A673 (cell line): ENCODE data around the gene ZFHX2. TPM values are rescaled to one million over a fixed set of nuclear protein-coding genes. Genes with fewer than 3 reads are reported as not detected.

Experiments used
- BruUV-seq: library from RNA; stranded (reverse); fragments of 400-500 nt; replicated peaks from 2 replicates; lab custom pipeline; 2021; lab: Mats Ljungman, UMichigan
- CTCF ChIA-PET: fragments of 300-600 bp; sonication (Branson Sonifier 250); formaldehyde crosslinking; loops from one replicate; lab custom pipeline; 2022; ENCODE audit warnings: antibody characterized with exemption; lab: Charles Lee
- POLR2A ChIA-PET: fragments of 300-600 bp; sonication (Branson Sonifier 250); formaldehyde crosslinking; loops from one replicate; lab custom pipeline; 2022; ENCODE audit warnings: antibody characterized with exemption; ENCODE audit not compliant: low non-redundant PET; lab: Charles Lee
- DNase-seq: peaks from one replicate; pipeline ENCODE4 v3.0.0-alpha.2; 2015; ENCODE audit warnings: low spot score
- H3K27ac ChIP-seq: fragments of 200-600 bp; sonication (generic); 2 replicates; pipeline ENCODE4 v1.5.1; 2016; ENCODE audit warnings: mixed run types, low read depth, mild to moderate bottlenecking, mixed read lengths, antibody characterized with exemption, low read length; ENCODE audit not compliant: poor library complexity, severe bottlenecking
- H3K27me3 ChIP-seq: fragments of 200-600 bp; sonication (generic); replicated peaks from 2 replicates; pipeline ENCODE4 v1.6.1; 2017; ENCODE audit warnings: mixed run types, low read depth, mild to moderate bottlenecking, mixed read lengths, antibody characterized with exemption, low read length; ENCODE audit not compliant: insufficient read depth, poor library complexity
- H3K36me3 ChIP-seq: fragments of 200-600 bp; sonication (generic); 2 replicates; pipeline ENCODE4 v1.6.1; 2016; ENCODE audit warnings: mixed run types, mild to moderate bottlenecking, mixed read lengths, antibody characterized with exemption, low read length; ENCODE audit not compliant: insufficient read depth, poor library complexity, severe bottlenecking
- H3K4me1 ChIP-seq: fragments of 200-600 bp; sonication (generic); 2 replicates; pipeline ENCODE4 v1.6.1; 2017; ENCODE audit warnings: mixed run types, mild to moderate bottlenecking, mixed read lengths, antibody characterized with exemption, low read length; ENCODE audit not compliant: insufficient read depth, poor library complexity, severe bottlenecking
- H3K4me3 ChIP-seq: fragments of 200-600 bp; sonication (generic); 2 replicates; pipeline ENCODE4 v1.5.1; 2016; ENCODE audit warnings: low read depth, mixed run types, mild to moderate bottlenecking, mixed read lengths, low read length; ENCODE audit not compliant: poor library complexity, severe bottlenecking
- H3K9me3 ChIP-seq: fragments of 200-600 bp; sonication (generic); 2 replicates; pipeline ENCODE4 v1.6.1; 2016; ENCODE audit warnings: mixed run types, low read depth, mild to moderate bottlenecking, mixed read lengths, antibody characterized with exemption, low read length; ENCODE audit not compliant: poor library complexity, severe bottlenecking
- EZH2 ChIP-seq: fragments of 200-600 bp; sonication (generic); IDR thresholded peaks from 2 replicates; pipeline ENCODE4 v1.6.1; 2017; ENCODE audit warnings: borderline replicate concordance, low read depth, mild to moderate bottlenecking, mixed read lengths, antibody characterized with exemption, low read length; ENCODE audit not compliant: poor library complexity, severe bottlenecking
- intact Hi-C: fragments of 100-400 bp; cut with micrococcal nuclease; formaldehyde crosslinking; loops from one replicate; pipeline ENCODE4 v1.10.0; 2022; ENCODE audit not compliant: unreplicated experiment
- total RNA-seq: library from RNA; stranded (reverse); gene quantifications from 2 replicates; pipeline ENCODE4 v1.2.3, GENCODE V29; 2021
- TF ChIP-seq, protein P1 (sequence below): fragments of 300-800, 200-600 bp; sonication (generic); conservative IDR thresholded peaks from 2 replicates; pipeline ENCODE4 v1.5.1; 2017; ENCODE audit warnings: low read depth, mild to moderate bottlenecking, antibody characterized with exemption, low read length, moderate library complexity, mixed read lengths

Gene ZFHX2
- total RNA-seq, 1 experiment from 2014 or later = 4.8 TPM

DNA sequence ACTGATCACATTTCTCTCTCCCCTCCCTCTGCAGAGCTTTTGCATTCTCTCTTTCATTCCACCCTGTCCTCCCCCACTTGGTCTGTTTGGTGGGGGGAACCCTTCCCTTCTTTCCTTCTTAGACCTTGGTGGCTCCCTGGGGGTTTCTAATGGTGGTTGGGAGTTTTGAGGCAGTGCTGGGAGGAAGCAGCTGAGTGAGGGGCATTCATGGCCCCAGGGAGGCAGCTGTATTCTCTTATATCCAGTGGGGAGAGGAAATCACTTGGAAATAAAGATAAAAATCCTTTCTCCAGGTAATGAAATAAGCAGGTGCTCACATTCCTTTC lies 68.8 kb downstream of the ZFHX2 start:
- H3K9me3 ChIP-seq = no peaks in the 10 kb centered on the region
- POLR2A ChIA-PET = no interaction called here
- intact Hi-C loops = no loop called here
- H3K4me1 ChIP-seq = peaks cover 5% of the 10 kb centered on the region
- TF ChIP-seq, protein P1, sequence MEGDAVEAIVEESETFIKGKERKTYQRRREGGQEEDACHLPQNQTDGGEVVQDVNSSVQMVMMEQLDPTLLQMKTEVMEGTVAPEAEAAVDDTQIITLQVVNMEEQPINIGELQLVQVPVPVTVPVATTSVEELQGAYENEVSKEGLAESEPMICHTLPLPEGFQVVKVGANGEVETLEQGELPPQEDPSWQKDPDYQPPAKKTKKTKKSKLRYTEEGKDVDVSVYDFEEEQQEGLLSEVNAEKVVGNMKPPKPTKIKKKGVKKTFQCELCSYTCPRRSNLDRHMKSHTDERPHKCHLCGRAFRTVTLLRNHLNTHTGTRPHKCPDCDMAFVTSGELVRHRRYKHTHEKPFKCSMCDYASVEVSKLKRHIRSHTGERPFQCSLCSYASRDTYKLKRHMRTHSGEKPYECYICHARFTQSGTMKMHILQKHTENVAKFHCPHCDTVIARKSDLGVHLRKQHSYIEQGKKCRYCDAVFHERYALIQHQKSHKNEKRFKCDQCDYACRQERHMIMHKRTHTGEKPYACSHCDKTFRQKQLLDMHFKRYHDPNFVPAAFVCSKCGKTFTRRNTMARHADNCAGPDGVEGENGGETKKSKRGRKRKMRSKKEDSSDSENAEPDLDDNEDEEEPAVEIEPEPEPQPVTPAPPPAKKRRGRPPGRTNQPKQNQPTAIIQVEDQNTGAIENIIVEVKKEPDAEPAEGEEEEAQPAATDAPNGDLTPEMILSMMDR = no peak
- no peak for TF ChIP-seq EZH2
- H3K27ac ChIP-seq = no peak overlapping the region
- CTCF ChIA-PET = no interaction called here
- H3K4me3 ChIP-seq = no peak overlapping the region
- no peak for DNase-seq
- BruUV-seq = no TSS peak
- H3K36me3 ChIP-seq = peaks cover 13% of the 10 kb centered on the region
- no peaks in the 10 kb centered on the region for H3K27me3 ChIP-seq

DNA sequence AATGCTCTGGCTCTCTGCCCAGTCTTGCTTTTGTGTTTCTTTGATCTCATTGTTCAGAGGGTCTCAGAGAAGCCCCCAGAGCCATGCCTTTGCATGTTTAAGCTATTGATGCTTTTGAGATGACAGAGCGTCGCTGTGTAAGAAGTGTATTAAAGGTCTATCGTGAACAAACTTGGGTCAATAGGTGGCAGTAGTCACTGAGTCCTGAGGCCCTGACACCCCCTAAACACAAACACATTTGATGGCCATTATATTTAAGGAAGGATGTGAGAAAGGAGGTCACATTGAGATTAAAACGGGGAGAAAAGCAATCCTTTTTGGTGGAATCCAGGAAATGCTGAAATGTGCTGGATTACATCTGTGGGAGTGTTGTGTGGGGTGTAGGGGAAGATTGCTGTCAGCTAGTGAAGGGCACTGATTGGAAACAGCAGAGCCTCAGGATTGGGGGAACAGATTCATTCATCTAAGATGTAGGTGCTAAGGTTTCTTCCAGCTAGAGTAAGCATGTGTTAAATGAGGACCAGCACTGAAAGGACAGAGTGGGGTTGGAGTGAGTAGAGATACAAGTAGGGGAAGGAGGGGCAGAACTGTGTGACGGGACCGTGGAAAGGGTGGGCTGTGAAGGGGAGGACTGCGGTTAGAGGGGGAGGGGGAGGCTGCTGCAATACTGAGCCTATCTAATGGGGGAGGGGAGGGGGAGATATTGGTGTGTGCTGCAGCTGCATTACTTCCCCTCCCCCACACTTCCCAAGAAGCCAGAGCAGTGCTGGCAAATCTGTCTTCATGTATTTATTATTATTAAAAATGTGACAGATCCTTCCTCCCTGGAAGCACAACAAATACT lies 69.4 kb downstream of the ZFHX2 start:
- Histone ChIP-seq H3K4me3 (no peak overlapping the region), H3K27ac (no peak overlapping the region), H3K36me3 (peaks cover 18% of the 10 kb centered on the region), H3K27me3 (no peaks in the 10 kb centered on the region), H3K9me3 (no peaks in the 10 kb centered on the region), H3K4me1 (peaks cover 5% of the 10 kb centered on the region)
- CTCF ChIA-PET = interaction anchor here (1.1 kb wide), 1 partner anchor 76 kb away, joined by 3 read pairs; no protein-coding TSS in a partner anchor
- intact Hi-C loops = no loop called here
- no TSS peak for BruUV-seq
- DNase-seq = no peak
- POLR2A ChIA-PET = no interaction called here
- TF ChIP-seq EZH2 = no peak
- TF ChIP-seq, protein P1 = peak; percentile 15; the same call in 1 of the 2 replicates

DNA sequence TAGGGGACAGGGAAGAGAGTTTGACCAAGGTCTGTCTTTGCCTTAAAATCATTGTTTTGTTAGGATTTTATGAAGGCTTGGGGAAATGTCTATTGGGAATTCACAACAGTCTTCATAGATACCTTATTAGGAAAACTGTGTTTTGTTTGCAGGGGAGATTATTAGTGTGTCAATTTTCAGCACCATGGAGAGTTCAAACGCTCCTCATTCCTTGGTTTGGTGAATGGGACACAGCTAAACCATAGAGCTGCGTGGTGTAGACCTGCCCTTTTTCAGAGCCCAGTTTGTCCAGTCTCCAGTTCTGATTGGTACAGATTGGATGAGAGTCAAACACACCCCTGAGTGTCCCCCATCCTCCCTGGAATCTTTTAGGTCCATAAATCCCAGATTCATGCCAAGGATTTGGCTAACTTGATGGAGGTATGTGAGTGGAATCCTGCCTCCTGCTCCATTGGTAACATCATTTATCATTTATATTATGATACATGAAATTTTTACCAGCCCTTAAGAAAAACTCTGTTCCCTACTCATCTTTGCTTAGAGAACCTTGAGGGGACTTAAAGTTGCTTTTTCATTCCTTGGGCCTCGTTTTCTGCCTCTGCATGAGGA lies 70.1 kb downstream of the ZFHX2 start:
- Histone ChIP-seq H3K36me3 (peaks cover 26% of the 10 kb centered on the region), H3K9me3 (no peaks in the 10 kb centered on the region), H3K4me3 (no peak overlapping the region), H3K27ac (no peak overlapping the region), H3K4me1 (peaks cover 3% of the 10 kb centered on the region), H3K27me3 (no peaks in the 10 kb centered on the region)
- CTCF ChIA-PET = interaction anchor here (1.1 kb wide), 1 partner anchor 77 kb away, joined by 3 read pairs; no protein-coding TSS in a partner anchor
- intact Hi-C loops = no loop called here
- peak; percentile 38 for DNase-seq
- POLR2A ChIA-PET = no interaction called here
- BruUV-seq = no TSS peak
- TF ChIP-seq, protein P1 = no peak
- no peak for TF ChIP-seq EZH2
